MM.1S (cell line): ENCODE results near the gene AK4.

Experiments used
- DNase-seq: peaks from one replicate; pipeline ENCODE4 v3.0.0-alpha.2; 2015
- H2AFZ ChIP-seq: fragments of 300-600 bp; sonication (generic); 2 replicates; pipeline ENCODE4 v1.6.0; 2016; ENCODE audit warnings: antibody characterized with exemption, low read length
- H3F3A ChIP-seq: fragments of 300-600 bp; sonication (generic); 2 replicates; pipeline ENCODE4 v1.6.1; 2016; ENCODE audit warnings: mild to moderate bottlenecking, antibody characterized with exemption, low read length, moderate library complexity, mixed read lengths; ENCODE audit not compliant: insufficient read depth
- H3K27ac ChIP-seq: fragments of 300-600 bp; sonication (generic); 2 replicates; pipeline ENCODE4 v1.5.1; 2016; ENCODE audit warnings: mild to moderate bottlenecking, low read length
- H3K27me3 ChIP-seq: fragments of 300-600 bp; sonication (generic); replicated peaks from 2 replicates; pipeline ENCODE4 v1.6.0; 2016; ENCODE audit warnings: low read length; ENCODE audit not compliant: insufficient read depth
- H3K36me3 ChIP-seq: fragments of 300-600 bp; sonication (generic); replicated peaks from 2 replicates; pipeline ENCODE4 v1.6.1; 2016; ENCODE audit warnings: mild to moderate bottlenecking, low read length, mixed read lengths; ENCODE audit not compliant: insufficient read depth
- H3K4me1 ChIP-seq: fragments of 300-600 bp; sonication (generic); 2 replicates; pipeline ENCODE4 v1.6.1; 2016; ENCODE audit warnings: low read length, mixed read lengths
- H3K4me2 ChIP-seq: fragments of 300-600 bp; sonication (generic); 2 replicates; pipeline ENCODE4 v1.6.0; 2016; ENCODE audit warnings: low read depth, low read length
- H3K4me3 ChIP-seq: fragments of 300-600 bp; sonication (generic); 2 replicates; pipeline ENCODE4 v1.5.1; 2016; ENCODE audit warnings: low read length, mixed read lengths
- H3K79me2 ChIP-seq: fragments of 300-600 bp; sonication (generic); 2 replicates; pipeline ENCODE4 v1.6.1; 2016; ENCODE audit warnings: mixed run types, low read length, mixed read lengths
- H3K9ac ChIP-seq: fragments of 300-600 bp; sonication (generic); 2 replicates; pipeline ENCODE4 v1.6.1; 2016; ENCODE audit warnings: low read length, mixed read lengths
- H3K9me2 ChIP-seq: fragments of 300-600 bp; sonication (generic); replicated peaks from 2 replicates; pipeline ENCODE4 v1.6.1; 2016; ENCODE audit warnings: mild to moderate bottlenecking, low read length, mixed read lengths; ENCODE audit not compliant: insufficient read depth
- H3K9me3 ChIP-seq: fragments of 300-600 bp; sonication (generic); replicated peaks from 2 replicates; pipeline ENCODE4 v1.6.1; 2016; ENCODE audit warnings: mild to moderate bottlenecking, low read length, mixed read lengths; ENCODE audit not compliant: insufficient read depth
- H4K20me1 ChIP-seq: fragments of 300-600 bp; sonication (generic); 2 replicates; pipeline ENCODE4 v1.6.1; 2016; ENCODE audit warnings: mild to moderate bottlenecking, low read length, moderate library complexity, mixed read lengths; ENCODE audit not compliant: insufficient read depth
- CTCF ChIP-seq: fragments of 300-600 bp; sonication (generic); IDR thresholded peaks from 2 replicates; pipeline ENCODE4 v1.5.1; 2016; ENCODE audit warnings: antibody characterized with exemption, low read length, mixed read lengths
- EZH2 ChIP-seq: fragments of 300-600 bp; sonication (generic); optimal IDR thresholded peaks from 2 replicates; pipeline ENCODE3; 2017; ENCODE audit warnings: low read depth, mild to moderate bottlenecking, antibody characterized with exemption, low read length, mixed read lengths
- EZH2phosphoT487 ChIP-seq: fragments of 300-600 bp; sonication (generic); IDR thresholded peaks from 2 replicates; pipeline ENCODE4 v1.6.1; 2018; ENCODE audit warnings: antibody characterized with exemption, low read length

AK4 gene

GRCh38 chr1:65269612-65270011 lies 121.6 kb downstream of the AK4 start:
- H3K4me2 ChIP-seq, result no peak overlapping the region
- DNase-seq, result no peak
- no peaks in the 10 kb centered on the region for H4K20me1 ChIP-seq
- H3K4me3 ChIP-seq, result no peak overlapping the region
- no peaks in the 10 kb centered on the region for H3K9me2 ChIP-seq
- H3K4me1 ChIP-seq, result no peaks in the 10 kb centered on the region
- no peaks in the 10 kb centered on the region for H3K9me3 ChIP-seq
- H3K36me3 ChIP-seq, result no peaks in the 10 kb centered on the region
- TF ChIP-seq EZH2phosphoT487 (no peak), CTCF (no peak), EZH2 (no peak)
- H3K9ac ChIP-seq, result no peak overlapping the region
- H3K79me2 ChIP-seq, result no peaks in the 10 kb centered on the region
- H2AFZ ChIP-seq, result no peak overlapping the region
- H3F3A ChIP-seq, result no peaks in the 10 kb centered on the region
- H3K27ac ChIP-seq, result no peak overlapping the region
- H3K27me3 ChIP-seq, result no peaks in the 10 kb centered on the region

GRCh38 chr1:65276197-65276939 lies 128.4 kb downstream of the AK4 start:
- Histone ChIP-seq H3K27me3 (no peaks in the 10 kb centered on the region), H3K36me3 (no peaks in the 10 kb centered on the region), H3F3A (no peaks in the 10 kb centered on the region), H3K4me2 (no peak overlapping the region), H3K27ac (no peak overlapping the region), H3K9ac (no peak overlapping the region), H3K9me2 (no peaks in the 10 kb centered on the region), H3K9me3 (no peaks in the 10 kb centered on the region), H4K20me1 (no peaks in the 10 kb centered on the region), H2AFZ (no peak overlapping the region), H3K79me2 (no peaks in the 10 kb centered on the region), H3K4me1 (no peaks in the 10 kb centered on the region), H3K4me3 (no peak overlapping the region)
- no peak for DNase-seq
- TF ChIP-seq EZH2phosphoT487, result no peak
- TF ChIP-seq CTCF, result no peak
- no peak for TF ChIP-seq EZH2

DNA sequence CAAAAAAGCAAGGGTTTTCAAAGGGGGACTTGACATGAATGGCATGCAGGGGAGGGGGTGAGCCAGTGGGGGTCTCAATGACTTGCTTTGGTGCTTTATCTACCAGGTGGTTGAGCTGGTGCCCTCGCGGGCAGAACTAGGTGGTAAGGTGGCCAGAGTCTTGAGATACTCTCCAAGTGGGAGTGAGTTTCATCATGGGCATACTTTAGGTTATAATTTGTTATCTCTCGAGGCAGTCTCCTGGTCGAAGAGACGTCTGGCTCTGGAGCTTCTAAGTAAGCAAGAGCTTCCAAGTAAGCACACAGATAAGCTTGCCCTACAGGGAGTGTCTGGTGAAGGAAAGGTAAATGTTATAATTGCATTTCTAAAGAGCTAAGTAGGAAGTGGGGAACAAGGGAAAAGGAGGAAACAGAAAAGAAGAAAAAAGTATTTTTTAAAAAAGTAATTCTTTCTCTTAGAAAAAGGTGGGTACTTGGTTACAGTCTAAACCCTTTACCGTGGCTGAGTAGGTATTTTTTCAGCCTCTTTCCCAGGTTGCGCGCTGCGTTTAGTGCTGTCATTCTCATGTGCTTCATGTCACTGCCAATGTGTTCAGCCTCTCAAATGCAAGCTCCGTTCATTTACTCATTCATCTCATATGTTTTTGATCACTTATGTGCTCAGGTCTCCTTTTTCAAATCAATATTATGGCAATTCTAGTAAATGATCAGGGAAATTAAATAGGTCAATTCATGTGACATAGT lies 129.8 kb downstream of the AK4 start:
- Histone ChIP-seq H3F3A (no peaks in the 10 kb centered on the region), H3K79me2 (no peaks in the 10 kb centered on the region), H3K27me3 (no peaks in the 10 kb centered on the region), H2AFZ (no peak overlapping the region), H3K36me3 (no peaks in the 10 kb centered on the region), H3K9me3 (no peaks in the 10 kb centered on the region), H3K9me2 (no peaks in the 10 kb centered on the region), H3K4me1 (no peaks in the 10 kb centered on the region), H3K4me3 (no peak overlapping the region), H3K4me2 (no peak overlapping the region), H3K27ac (no peak overlapping the region), H3K9ac (no peak overlapping the region), H4K20me1 (no peaks in the 10 kb centered on the region)
- DNase-seq, result no peak
- no peak for TF ChIP-seq EZH2
- TF ChIP-seq CTCF, result no peak
- TF ChIP-seq EZH2phosphoT487, result no peak
